Neural progenitor cell (in vitro differentiated cells): ENCODE data around the gene FHOD3. TPM values are rescaled to one million over a fixed set of nuclear protein-coding genes. Genes with fewer than 3 reads are reported as not detected.

Experiments used
- DNase-seq: peaks from one replicate; pipeline ENCODE4 v3.0.0-alpha.2; 2016; ENCODE audit warnings: low spot score
- H2AFZ ChIP-seq: fragments of 200-600 bp; sonication (generic); replicated peaks from 2 replicates; pipeline ENCODE4 v1.6.1; 2016; ENCODE audit warnings: antibody characterized with exemption
- H3F3A ChIP-seq: fragments of 200-600 bp; sonication (generic); 2 replicates; pipeline ENCODE4 v1.6.1; 2016; ENCODE audit warnings: antibody characterized with exemption, low read depth
- H3K27ac ChIP-seq: fragments of 200-600 bp; sonication (generic); 2 replicates; pipeline ENCODE4 v1.5.1; 2016; ENCODE audit warnings: mild to moderate bottlenecking
- H3K27me3 ChIP-seq: fragments of 200-600 bp; sonication (generic); 2 replicates; pipeline ENCODE4 v1.6.1; 2016; ENCODE audit warnings: mild to moderate bottlenecking, moderate library complexity
- H3K36me3 ChIP-seq: fragments of 200-600 bp; sonication (generic); 2 replicates; pipeline ENCODE4 v1.5.1; 2016
- H3K4me1 ChIP-seq: fragments of 200-600 bp; sonication (generic); 2 replicates; pipeline ENCODE4 v1.6.1; 2016; ENCODE audit warnings: mixed run types
- H3K4me2 ChIP-seq: fragments of 200-600 bp; sonication (generic); 2 replicates; pipeline ENCODE4 v1.6.1; 2016
- H3K4me3 ChIP-seq: fragments of 200-600 bp; sonication (generic); 2 replicates; pipeline ENCODE4 v1.5.1; 2016
- H3K79me2 ChIP-seq: fragments of 200-600 bp; sonication (generic); 2 replicates; pipeline ENCODE4 v1.6.1; 2016; ENCODE audit warnings: low read depth
- H3K9ac ChIP-seq: fragments of 200-600 bp; sonication (generic); 2 replicates; pipeline ENCODE4 v1.6.1; 2016
- H3K9me3 ChIP-seq: fragments of 200-600 bp; sonication (generic); 2 replicates; pipeline ENCODE4 v1.5.1; 2016; ENCODE audit warnings: low read depth
- H4K20me1 ChIP-seq: fragments of 200-600 bp; sonication (generic); 2 replicates; pipeline ENCODE4 v1.6.1; 2016; ENCODE audit warnings: low read depth
- H3K27ac Mint-ChIP-seq: 3 replicates; pipeline ENCODE4 v1.8.0; 2021; ENCODE audit warnings: mixed read lengths
- H3K27me3 Mint-ChIP-seq: 2 replicates; pipeline ENCODE4 v1.8.0; 2022; ENCODE audit warnings: low read depth, mild to moderate bottlenecking, inconsistent platforms, moderate library complexity, mixed read lengths; ENCODE audit not compliant: insufficient read depth
- H3K36me3 Mint-ChIP-seq: 3 replicates; pipeline ENCODE4 v1.8.0; 2021; ENCODE audit warnings: mixed read lengths
- H3K4me1 Mint-ChIP-seq: 3 replicates; pipeline ENCODE4 v1.8.0; 2021; ENCODE audit warnings: mixed read lengths
- H3K4me3 Mint-ChIP-seq: 3 replicates; pipeline ENCODE4 v1.8.0; 2021; ENCODE audit warnings: mild to moderate bottlenecking, moderate library complexity, mixed read lengths
- H3K9me3 Mint-ChIP-seq: 3 replicates; pipeline ENCODE4 v1.8.0; 2020; ENCODE audit warnings: mixed read lengths
- EZH2 ChIP-seq: fragments of 200-600 bp; sonication (generic); IDR thresholded peaks from 2 replicates; pipeline ENCODE4 v1.6.1; 2017; ENCODE audit warnings: antibody characterized with exemption, mild to moderate bottlenecking, moderate library complexity
- EZH2phosphoT487 ChIP-seq: fragments of 200-600 bp; sonication (generic); IDR thresholded peaks from 2 replicates; pipeline ENCODE4 v1.6.1; 2017; ENCODE audit warnings: antibody characterized with exemption
- total RNA-seq: library from RNA; depleted of rRNA; stranded (reverse); fragments of >200 nt; gene quantifications from 2 replicates; pipeline ENCODE4 v1.2.3, GENCODE V29; 2015; ENCODE audit warnings: low replicate concordance
- TF ChIP-seq, protein P1 (sequence below): fragments of 200-600 bp; sonication (generic); IDR thresholded peaks from 2 replicates; pipeline ENCODE4 v1.5.1; 2017; ENCODE audit warnings: antibody characterized with exemption, mild to moderate bottlenecking

Gene FHOD3
- total RNA-seq, 1 donor from 2014 or later = 69.7 TPM

GRCh38 chr18:36432880-36433555 is 135.5 kb downstream of the FHOD3 start:
- Histone ChIP-seq H3K27me3 (no peaks in the 10 kb centered on the region), H3K9me3 (no peaks in the 10 kb centered on the region), H3K4me1 (peaks cover 20% of the 10 kb centered on the region), H4K20me1 (peaks cover 18% of the 10 kb centered on the region), H3K79me2 (peaks cover 81% of the 10 kb centered on the region), H3K36me3 (no peaks in the 10 kb centered on the region), H3K9ac (no peak overlapping the region), H3K27ac (no peak overlapping the region), H3F3A (no peaks in the 10 kb centered on the region), H3K4me3 (no peak overlapping the region), H2AFZ (no peak overlapping the region), H3K4me2 (no peak overlapping the region)
- peaks cover 4% of the 10 kb centered on the region for H3K4me1 Mint-ChIP-seq
- H3K4me3 Mint-ChIP-seq = no peak overlapping the region
- peaks cover 7% of the 10 kb centered on the region for H3K36me3 Mint-ChIP-seq
- H3K27me3 Mint-ChIP-seq = peaks cover 2% of the 10 kb centered on the region
- no peak for DNase-seq
- H3K9me3 Mint-ChIP-seq = peaks cover 2% of the 10 kb centered on the region
- H3K27ac Mint-ChIP-seq = no peak overlapping the region
- TF ChIP-seq EZH2phosphoT487 = no peak
- TF ChIP-seq, protein P1, sequence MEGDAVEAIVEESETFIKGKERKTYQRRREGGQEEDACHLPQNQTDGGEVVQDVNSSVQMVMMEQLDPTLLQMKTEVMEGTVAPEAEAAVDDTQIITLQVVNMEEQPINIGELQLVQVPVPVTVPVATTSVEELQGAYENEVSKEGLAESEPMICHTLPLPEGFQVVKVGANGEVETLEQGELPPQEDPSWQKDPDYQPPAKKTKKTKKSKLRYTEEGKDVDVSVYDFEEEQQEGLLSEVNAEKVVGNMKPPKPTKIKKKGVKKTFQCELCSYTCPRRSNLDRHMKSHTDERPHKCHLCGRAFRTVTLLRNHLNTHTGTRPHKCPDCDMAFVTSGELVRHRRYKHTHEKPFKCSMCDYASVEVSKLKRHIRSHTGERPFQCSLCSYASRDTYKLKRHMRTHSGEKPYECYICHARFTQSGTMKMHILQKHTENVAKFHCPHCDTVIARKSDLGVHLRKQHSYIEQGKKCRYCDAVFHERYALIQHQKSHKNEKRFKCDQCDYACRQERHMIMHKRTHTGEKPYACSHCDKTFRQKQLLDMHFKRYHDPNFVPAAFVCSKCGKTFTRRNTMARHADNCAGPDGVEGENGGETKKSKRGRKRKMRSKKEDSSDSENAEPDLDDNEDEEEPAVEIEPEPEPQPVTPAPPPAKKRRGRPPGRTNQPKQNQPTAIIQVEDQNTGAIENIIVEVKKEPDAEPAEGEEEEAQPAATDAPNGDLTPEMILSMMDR = no peak
- TF ChIP-seq EZH2 = no peak

DNA sequence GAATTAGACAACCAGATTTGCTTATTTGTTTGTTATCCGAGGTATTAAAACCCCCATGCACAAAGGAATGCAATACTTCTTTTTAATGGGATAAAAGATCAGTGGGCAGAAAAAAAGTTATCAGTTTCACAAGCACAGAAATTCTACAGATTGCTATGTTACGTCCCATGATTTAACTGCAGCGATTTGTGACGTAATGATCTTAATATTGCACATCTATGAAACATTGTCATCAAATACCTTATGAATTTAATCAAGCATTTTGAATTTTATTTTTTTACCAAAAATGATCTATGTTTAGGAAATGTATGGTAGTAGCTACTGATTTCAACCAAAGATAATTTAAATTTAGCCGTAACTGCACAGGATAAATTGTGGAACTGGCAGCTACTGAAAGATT is 138.9 kb downstream of the FHOD3 start:
- H3K9me3 ChIP-seq = no peaks in the 10 kb centered on the region
- H3K9ac ChIP-seq = no peak overlapping the region
- DNase-seq = no peak
- H3K27ac ChIP-seq = no peak overlapping the region
- TF ChIP-seq, protein P1 = no peak
- TF ChIP-seq EZH2 (no peak), EZH2phosphoT487 (no peak)
- no peaks in the 10 kb centered on the region for H3K36me3 ChIP-seq
- peaks cover 68% of the 10 kb centered on the region for H3K79me2 ChIP-seq
- H3F3A ChIP-seq = no peaks in the 10 kb centered on the region
- H3K27me3 Mint-ChIP-seq = no peaks in the 10 kb centered on the region
- peaks cover 7% of the 10 kb centered on the region for H3K36me3 Mint-ChIP-seq
- H3K4me1 ChIP-seq = peaks cover 21% of the 10 kb centered on the region
- no peak overlapping the region for H3K27ac Mint-ChIP-seq
- H3K4me3 Mint-ChIP-seq = no peak overlapping the region
- H3K4me3 ChIP-seq = no peak overlapping the region
- no peak overlapping the region for H2AFZ ChIP-seq
- H4K20me1 ChIP-seq = peaks cover 18% of the 10 kb centered on the region
- no peak overlapping the region for H3K4me2 ChIP-seq
- peaks cover 11% of the 10 kb centered on the region for H3K4me1 Mint-ChIP-seq
- no peaks in the 10 kb centered on the region for H3K27me3 ChIP-seq
- no peaks in the 10 kb centered on the region for H3K9me3 Mint-ChIP-seq

- TF ChIP-seq EZH2 (no peak), EZH2phosphoT487 (no peak)
- TF ChIP-seq, protein P1 = no peak
- Histone ChIP-seq H3K36me3 (no peaks in the 10 kb centered on the region), H4K20me1 (peaks cover 5% of the 10 kb centered on the region), H3F3A (peaks cover 2% of the 10 kb centered on the region), H3K4me1 (peaks cover 31% of the 10 kb centered on the region), H3K27me3 (no peaks in the 10 kb centered on the region), H3K4me3 (no peak overlapping the region), H2AFZ (no peak overlapping the region), H3K27ac (no peak overlapping the region), H3K79me2 (peaks cover 66% of the 10 kb centered on the region), H3K9ac (no peak overlapping the region), H3K9me3 (no peaks in the 10 kb centered on the region), H3K4me2 (no peak overlapping the region)
- Mint-ChIP-seq H3K27me3 (peaks cover 3% of the 10 kb centered on the region), H3K9me3 (peaks cover 18% of the 10 kb centered on the region), H3K4me3 (no peak overlapping the region), H3K36me3 (peaks cover 16% of the 10 kb centered on the region), H3K4me1 (peaks cover 16% of the 10 kb centered on the region), H3K27ac (no peak overlapping the region)
- DNase-seq = no peak
Measured at GRCh38 chr18:36440614-36441013, 143.1 kb downstream of the FHOD3 start.
